GM12878 (cell line): ENCODE results near the gene NTM. TPM values are rescaled to one million over a fixed set of nuclear protein-coding genes. Genes with fewer than 3 reads are reported as not detected.

Experiments
- ATAC-seq: fragments of 200-7000 bp; cut with Tn5 transposase; 3 replicates; pipeline ENCODE4 v1.9.1; 2020; ENCODE audit warnings: mild to moderate bottlenecking, moderate library complexity
- BruUV-seq: library from RNA; stranded (reverse); fragments of 400-500 nt; replicated peaks from 2 replicates; lab custom pipeline; 2021; lab: Mats Ljungman, UMichigan
- CTCF ChIA-PET: fragments of 300-600 bp; sonication (Branson Sonifier 250); formaldehyde crosslinking; extraction: SDS; loops from one replicate; lab custom pipeline; 2021; ENCODE audit warnings: inconsistent platforms; lab: Yijun Ruan, JAX
- POLR2A ChIA-PET: fragments of 350-600 bp; formaldehyde crosslinking; extraction: SDS; loops from one replicate; lab custom pipeline; 2021; ENCODE audit warnings: inconsistent platforms; lab: Charles Lee
- RAD21 ChIA-PET: fragments of 300-600 bp; sonication (Branson Sonifier 250); formaldehyde crosslinking; loops from one replicate; lab custom pipeline; 2023; ENCODE audit warnings: antibody characterized with exemption; ENCODE audit not compliant: unreplicated experiment; lab: Charles Lee
- SMC1A ChIA-PET: fragments of 300-600 bp; sonication (Branson Sonifier 250); formaldehyde crosslinking; loops from one replicate; lab custom pipeline; 2023; ENCODE audit not compliant: unreplicated experiment, uncharacterized antibody; lab: Charles Lee
- DNase-seq: peaks from one replicate; pipeline ENCODE4 v3.0.0-alpha.2; 2011; ENCODE audit warnings: low read depth, low spot score
- FAIRE-seq: peaks from 3 replicates; lab custom pipeline; 2011; peaks lifted over from hg19 to GRCh38; lab: Jason Lieb, UNC
- H2AFZ ChIP-seq: 2 replicates; pipeline ENCODE4 v1.6.0; 2011; ENCODE audit warnings: low read depth, low read length, control low read depth; ENCODE audit not compliant: control insufficient read depth
- H3K27ac ChIP-seq: 2 replicates; pipeline ENCODE4 v1.5.1; 2011; ENCODE audit warnings: control low read depth; ENCODE audit not compliant: control insufficient read depth, insufficient read depth
- H3K27me3 ChIP-seq, 2 experiments: replicated peaks in 1 of 2; 2 replicates each; pipeline versions ENCODE4 v1.6.0 to v1.6.1; 2011; ENCODE audit warnings: low read length in 1 of 2; ENCODE audit not compliant: control insufficient read depth in 2 of 2, insufficient read depth in 2 of 2
- H3K36me3 ChIP-seq, 2 experiments: 2 replicates each; pipeline ENCODE4 v1.5.1; 2011; ENCODE audit warnings: low read length in 1 of 2; ENCODE audit not compliant: control insufficient read depth in 2 of 2, insufficient read depth in 2 of 2
- H3K4me1 ChIP-seq: 2 replicates; pipeline ENCODE4 v1.6.1; 2011; ENCODE audit warnings: mild to moderate bottlenecking, low read length, moderate library complexity, mixed read lengths; ENCODE audit not compliant: control insufficient read depth, insufficient read depth
- H3K4me2 ChIP-seq: 2 replicates; pipeline ENCODE4 v1.6.0; 2011; ENCODE audit warnings: control low read depth; ENCODE audit not compliant: control insufficient read depth, insufficient read depth
- H3K4me3 ChIP-seq: fragments of 200-600 bp; sonication (generic); 2 replicates; pipeline ENCODE4 v1.5.1; 2016
- H3K79me2 ChIP-seq: 2 replicates; pipeline ENCODE4 v1.6.0; 2011; ENCODE audit warnings: low read length; ENCODE audit not compliant: control insufficient read depth, insufficient read depth
- H3K9ac ChIP-seq: 2 replicates; pipeline ENCODE4 v1.8.0; 2011; ENCODE audit warnings: low read length, control low read depth, mixed read lengths; ENCODE audit not compliant: control insufficient read depth, insufficient read depth
- H3K9me3 ChIP-seq: replicated peaks from 3 replicates; pipeline ENCODE4 v1.5.1; 2011; ENCODE audit warnings: mild to moderate bottlenecking, low read length; ENCODE audit not compliant: control insufficient read depth, insufficient read depth
- H4K20me1 ChIP-seq: 2 replicates; pipeline ENCODE4 v1.6.0; 2011; ENCODE audit not compliant: control insufficient read depth, insufficient read depth
- BCL3 ChIP-seq: IDR thresholded peaks from 2 replicates; pipeline ENCODE4 v1.6.1; 2011; ENCODE audit warnings: borderline replicate concordance, low read depth, mild to moderate bottlenecking, moderate library complexity, low read length; ENCODE audit not compliant: insufficient read depth, poor library complexity, severe bottlenecking
- EGR1 ChIP-seq, 2 experiments: IDR thresholded peaks; 1 replicate in 1 of 2; 2 replicates in 1 of 2; pipeline ENCODE4 v1.6.1; 2011 to 2012; ENCODE audit warnings: low read depth in 2 of 2, low read length in 2 of 2, borderline replicate concordance in 1 of 2, mild to moderate bottlenecking in 1 of 2, moderate library complexity in 1 of 2
- FOS ChIP-seq: IDR thresholded peaks from 3 replicates; pipeline ENCODE4 v1.6.1; 2011; ENCODE audit warnings: borderline replicate concordance; ENCODE audit not compliant: insufficient read length; ENCODE audit errors: extremely low read depth
- IKZF2 ChIP-seq, 2 experiments: fragments of 450-650 bp; IDR thresholded peaks; 2 replicates each; pipeline ENCODE4 v1.6.1; 2017; ENCODE audit warnings: mild to moderate bottlenecking in 2 of 2, moderate library complexity in 2 of 2
- TARDBP ChIP-seq: IDR thresholded peaks from 2 replicates; pipeline ENCODE4 v1.6.1; 2016; ENCODE audit warnings: borderline replicate concordance
- USF2 ChIP-seq: IDR thresholded peaks from 2 replicates; pipeline ENCODE4 v1.6.1; 2011; ENCODE audit warnings: low read depth, low read length, improper control_type of control experiment, borderline replicate concordance
- ZBTB40 ChIP-seq: fragments of 450-650 bp; IDR thresholded peaks from 2 replicates; pipeline ENCODE4 v1.6.1; 2016; ENCODE audit warnings: mild to moderate bottlenecking, moderate library complexity, borderline replicate concordance
- ZSCAN29 ChIP-seq: fragments of 450-650 bp; IDR thresholded peaks from 2 replicates; pipeline ENCODE4 v1.6.1; 2017; ENCODE audit warnings: mild to moderate bottlenecking, moderate library complexity
- WGBS: methylation state at CpG from one replicate; pipeline ENCODE4 v1.1.6; 2016; ENCODE audit warnings: low lambda C conversion rate; ENCODE audit not compliant: insufficient replicate concordance, insufficient coverage; ENCODE audit errors: missing lambda C conversion rate; 5-methylcytosine and 5-hydroxymethylcytosine counted together
- in situ Hi-C: fragments of 300-500 bp; cut with MboI; formaldehyde crosslinking; loops from 9 replicates; pipeline ENCODE4 v1.14.3; 2018; ENCODE audit warnings: mixed read lengths
- intact Hi-C: fragments of 100-400 bp; cut with micrococcal nuclease; formaldehyde crosslinking; loops from one replicate; pipeline ENCODE4 v1.14.2; 2022; ENCODE audit not compliant: unreplicated experiment
- polyA plus RNA-seq, 11 experiments: library from polyadenylated mRNA; depleted of rRNA in 4 of 11; unstranded in 6 of 11; stranded (reverse) in 5 of 11; fragments of >200 nt; fragmentation: Nextera tagmentation in 4 of 11; fragmentation: Illumina TruSeq in 1 of 11; extraction: Ambion mirVana in 4 of 11; extraction: Trizol in 1 of 11; gene quantifications; 1 replicate in 1 of 11; 2 replicates in 10 of 11; pipeline versions ENCODE4 v1.2.1 to v1.2.3, GENCODE V29; 2011 to 2016; ENCODE audit warnings: inconsistent platforms in 2 of 11, missing spikeins in 2 of 11, low read depth in 1 of 11
- total RNA-seq, 4 experiments: library from RNA; depleted of rRNA in 3 of 4; stranded (reverse); fragments of >200 nt in 3 of 4; fragmentation: Illumina TruSeq in 1 of 4; extraction: Trizol in 1 of 4; gene quantifications; 2 replicates each; pipeline versions ENCODE4 v1.2.1 to v1.2.3, GENCODE V29; 2013 to 2021

NTM gene
- total and polyA plus RNA-seq, 10 of the 15 experiments (the other 5 are each of a cell fraction or from before 2014, with no cell fraction given), result not detected

- Histone ChIP-seq H3K9me3 (no peaks in the 10 kb centered on the region), H3K4me3 (no peak overlapping the region), H4K20me1 (no peaks in the 10 kb centered on the region), H3K36me3 (no peaks in the 10 kb centered on the region), H3K4me1 (no peaks in the 10 kb centered on the region), H3K27ac (no peak overlapping the region), H2AFZ (no peak overlapping the region), H3K9ac (no peak overlapping the region), H3K4me2 (no peak overlapping the region), H3K79me2 (no peaks in the 10 kb centered on the region), H3K27me3 (peaks cover 0 to 14% of the 10 kb centered on the region in 2 experiments; a peak in 2 of 4 replicates)
- DNase-seq, result no peak
- RAD21 ChIA-PET, result no interaction called here
- intact Hi-C loops, result no loop called here
- no peak for FAIRE-seq
- in situ Hi-C loops, result no loop called here
- CTCF ChIA-PET, result no interaction called here
- POLR2A ChIA-PET, result no interaction called here
- no TSS peak for BruUV-seq
- 94% methylated on average over 1 of the region's 1 CpG for WGBS
- SMC1A ChIA-PET, result no interaction called here
- TF ChIP-seq FOS, result no peak
- TF ChIP-seq BCL3, result no peak
- TF ChIP-seq EGR1 (IDR thresholded peaks at IDR 0.05; ENCODE audit: borderline replicate concordance in 1 of 2, low read depth in 2 of 2, low read length in 2 of 2), result no peak
- TF ChIP-seq ZBTB40, result no peak
- no peak for TF ChIP-seq ZSCAN29
- TF ChIP-seq IKZF2 (IDR thresholded peaks at IDR 0.05), result no peak
- TF ChIP-seq USF2, result no peak
- TF ChIP-seq TARDBP, result no peak
- no peak for ATAC-seq
Observed at GRCh38 chr11:132254906-132255305, 884.5 kb downstream of the NTM start.
